Measurements from ENCODE around the gene PQBP1. TPM values are rescaled to one million over a fixed set of nuclear protein-coding genes. Genes with fewer than 3 reads are reported as not detected.

Gene PQBP1
- total and polyA plus RNA-seq, 3 donors from 2014 or later: 37.8 to 43.7 (median 39.3) TPM

GRCh38 chrX:48920718-48921104, 23.0 kb downstream of the PQBP1 start:
- WGBS, 2 donors: 87 to 92% methylated on average over 3 to 4 of the region's 4 CpGs
- H3K36me3 ChIP-seq (ENCODE audit: low read depth, missing control alignments): no peaks in the 10 kb centered on the region
- TF ChIP-seq, protein P1, sequence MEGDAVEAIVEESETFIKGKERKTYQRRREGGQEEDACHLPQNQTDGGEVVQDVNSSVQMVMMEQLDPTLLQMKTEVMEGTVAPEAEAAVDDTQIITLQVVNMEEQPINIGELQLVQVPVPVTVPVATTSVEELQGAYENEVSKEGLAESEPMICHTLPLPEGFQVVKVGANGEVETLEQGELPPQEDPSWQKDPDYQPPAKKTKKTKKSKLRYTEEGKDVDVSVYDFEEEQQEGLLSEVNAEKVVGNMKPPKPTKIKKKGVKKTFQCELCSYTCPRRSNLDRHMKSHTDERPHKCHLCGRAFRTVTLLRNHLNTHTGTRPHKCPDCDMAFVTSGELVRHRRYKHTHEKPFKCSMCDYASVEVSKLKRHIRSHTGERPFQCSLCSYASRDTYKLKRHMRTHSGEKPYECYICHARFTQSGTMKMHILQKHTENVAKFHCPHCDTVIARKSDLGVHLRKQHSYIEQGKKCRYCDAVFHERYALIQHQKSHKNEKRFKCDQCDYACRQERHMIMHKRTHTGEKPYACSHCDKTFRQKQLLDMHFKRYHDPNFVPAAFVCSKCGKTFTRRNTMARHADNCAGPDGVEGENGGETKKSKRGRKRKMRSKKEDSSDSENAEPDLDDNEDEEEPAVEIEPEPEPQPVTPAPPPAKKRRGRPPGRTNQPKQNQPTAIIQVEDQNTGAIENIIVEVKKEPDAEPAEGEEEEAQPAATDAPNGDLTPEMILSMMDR (IDR thresholded peaks at IDR 0.05): no peak
- TF ChIP-seq POLR2A (IDR thresholded peaks at IDR 0.05): no peak
- intact Hi-C loops (cut with DNase I; ENCODE audit: low total_unique reads): no loop called here
- H3K27ac ChIP-seq: no peak overlapping the region
- no peak overlapping the region for H3K4me3 ChIP-seq
- no peaks in the 10 kb centered on the region for H3K27me3 ChIP-seq
- H3K4me1 ChIP-seq: peaks cover 3% of the 10 kb centered on the region
- no peaks in the 10 kb centered on the region for H3K9me3 ChIP-seq
- DNase-seq: no peak

DNA sequence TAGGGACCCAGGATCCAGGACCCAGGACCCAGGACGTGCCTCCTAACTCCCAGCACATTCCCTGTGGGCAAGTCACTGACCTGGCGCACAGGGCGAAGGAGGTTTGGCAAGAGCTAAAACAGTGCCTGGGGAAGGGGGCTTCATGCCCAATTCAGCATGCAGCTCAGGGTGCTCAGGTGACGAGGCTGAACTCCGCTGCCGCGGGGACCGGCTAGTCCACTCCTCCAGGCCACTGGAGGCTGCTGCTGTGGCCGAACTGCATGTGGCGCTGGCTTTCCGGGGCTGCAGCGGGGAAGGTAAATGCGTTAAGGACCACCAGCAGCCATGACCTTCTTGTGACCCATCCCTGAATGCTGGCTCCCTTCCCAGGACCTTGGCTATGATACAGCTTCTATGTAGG, 26.0 kb downstream of the PQBP1 start:
- Histone ChIP-seq H3K27ac (no peak overlapping the region), H3K36me3 (ENCODE audit: low read depth, missing control alignments) (no peaks in the 10 kb centered on the region), H3K4me3 (no peak overlapping the region), H3K9me3 (no peaks in the 10 kb centered on the region), H3K27me3 (no peaks in the 10 kb centered on the region), H3K4me1 (peaks cover 3% of the 10 kb centered on the region)
- DNase-seq: no peak
- TF ChIP-seq, protein P1 (IDR thresholded peaks at IDR 0.05): no peak
- no peak for TF ChIP-seq POLR2A (IDR thresholded peaks at IDR 0.05)
- 84 to 100% methylated on average over 3 to 11 of the region's 13 CpGs for WGBS, 2 donors
- intact Hi-C loops (cut with DNase I; ENCODE audit: low total_unique reads): no loop called here

- no peak for TF ChIP-seq POLR2A (IDR thresholded peaks at IDR 0.05)
- TF ChIP-seq, protein P1 (IDR thresholded peaks at IDR 0.05): no peak
- DNase-seq: no peak
- Histone ChIP-seq H3K27ac (no peak overlapping the region), H3K36me3 (ENCODE audit: low read depth, missing control alignments) (no peaks in the 10 kb centered on the region), H3K4me1 (peaks cover 3% of the 10 kb centered on the region), H3K4me3 (no peak overlapping the region), H3K9me3 (no peaks in the 10 kb centered on the region), H3K27me3 (no peaks in the 10 kb centered on the region)
- intact Hi-C loops (cut with DNase I; ENCODE audit: low total_unique reads): no loop called here
- 88 to 90% methylated on average over 5 of the region's 5 CpGs for WGBS, 2 donors
Observed at GRCh38 chrX:48924270-48924669, 26.5 kb downstream of the PQBP1 start.

GRCh38 chrX:48927123-48927522, 29.4 kb downstream of the PQBP1 start:
- 85 to 87% methylated on average over 5 of the region's 5 CpGs for WGBS, 2 donors

More at GRCh38 chrX:48927123-48927522, 29.4 kb downstream of the PQBP1 start:
- no peaks in the 10 kb centered on the region for H3K27me3 ChIP-seq
- intact Hi-C loops (cut with DNase I; ENCODE audit: low total_unique reads): no loop called here
- H3K4me1 ChIP-seq: peaks cover 3% of the 10 kb centered on the region
- H3K36me3 ChIP-seq (ENCODE audit: low read depth, missing control alignments): no peaks in the 10 kb centered on the region
- H3K9me3 ChIP-seq: no peaks in the 10 kb centered on the region
- H3K4me3 ChIP-seq: no peak overlapping the region
- TF ChIP-seq POLR2A (IDR thresholded peaks at IDR 0.05): no peak
- TF ChIP-seq, protein P1 (IDR thresholded peaks at IDR 0.05): no peak
- H3K27ac ChIP-seq: no peak overlapping the region
- DNase-seq: no peak
